Pons (tissue), 1 donor: ENCODE measurements around the gene INVS.
"Not testable (repeated sequence)": the region's sequence is repeated elsewhere in the genome, so short reads cannot be mapped to it uniquely, and the experiment has no call there.

Source experiments
- DNase-seq: peaks from one replicate; pipeline ENCODE4 v3.0.0-alpha.2; 2016; ENCODE audit warnings: low spot score

Gene INVS

DNA sequence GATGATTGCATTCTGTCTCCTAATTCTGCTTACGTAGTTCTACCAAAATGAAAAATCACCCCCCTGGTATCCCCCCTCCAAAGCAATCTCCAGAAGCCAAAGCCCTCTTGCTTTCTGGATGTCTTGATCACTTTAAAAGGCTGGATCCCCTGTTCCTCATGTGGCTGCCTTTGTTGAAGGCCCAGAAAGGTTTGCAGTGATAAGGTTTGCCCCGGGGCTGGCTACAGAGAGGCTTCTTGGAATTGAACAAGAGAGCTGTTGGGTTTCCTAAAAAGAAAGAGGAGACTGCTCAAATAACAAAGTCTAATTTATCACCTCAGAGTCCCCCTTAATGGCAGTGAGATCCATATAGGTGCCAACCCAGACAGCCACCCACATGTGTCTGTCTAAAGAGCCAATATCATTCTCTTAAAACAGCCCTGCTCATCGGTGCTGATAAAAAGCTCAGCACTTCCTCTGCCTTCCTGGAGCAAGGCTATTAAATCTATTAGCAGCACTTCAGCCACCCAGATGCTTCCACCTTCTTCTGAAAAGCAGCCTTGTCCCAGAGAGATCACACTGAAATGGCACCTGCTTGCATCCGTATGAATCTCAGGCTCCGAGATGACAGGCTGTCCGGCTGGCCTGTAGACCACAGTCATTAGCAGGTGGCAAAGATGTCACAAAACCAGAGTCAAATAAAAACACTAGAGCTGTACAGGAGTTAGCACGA lies 182.8 kb downstream of the INVS start:
- no peak for DNase-seq

DNA sequence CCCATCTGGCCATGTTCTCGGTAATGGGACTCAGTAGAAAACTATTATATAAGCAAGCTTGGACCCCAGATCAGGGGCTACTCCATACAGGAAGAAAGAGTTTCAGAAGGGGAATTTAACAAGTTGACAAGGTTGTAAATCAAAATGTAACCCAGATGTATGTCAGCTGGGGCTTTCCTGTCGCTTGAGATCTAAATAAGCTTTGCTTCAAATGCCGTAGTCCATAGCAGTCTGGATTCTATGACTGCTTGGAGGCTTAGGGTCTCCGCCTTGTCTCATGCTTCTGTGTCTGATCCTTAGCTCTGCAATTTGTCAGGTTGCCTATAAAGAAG lies 183.3 kb downstream of the INVS start:
- no peak for DNase-seq

DNA sequence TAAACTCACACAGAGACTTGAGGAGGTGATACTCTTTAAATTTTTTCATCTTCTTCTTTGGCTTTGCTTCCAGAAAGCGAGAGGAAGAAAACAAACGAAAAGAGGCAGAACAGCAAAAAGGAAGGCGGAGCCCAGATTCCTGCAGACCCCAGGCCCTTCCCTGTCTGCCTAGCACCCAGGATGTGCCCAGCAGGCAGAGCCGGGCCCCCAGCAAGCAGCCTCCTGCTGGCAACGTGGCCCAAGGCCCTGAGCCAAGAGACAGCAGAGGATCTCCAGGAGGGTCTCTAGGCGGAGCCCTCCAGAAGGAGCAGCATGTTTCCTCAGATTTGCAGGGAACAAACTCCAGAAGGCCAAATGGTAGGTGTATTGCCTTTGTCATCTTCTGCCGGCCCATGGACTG lies 185.2 kb downstream of the INVS start:
- no peak for DNase-seq

DNA sequence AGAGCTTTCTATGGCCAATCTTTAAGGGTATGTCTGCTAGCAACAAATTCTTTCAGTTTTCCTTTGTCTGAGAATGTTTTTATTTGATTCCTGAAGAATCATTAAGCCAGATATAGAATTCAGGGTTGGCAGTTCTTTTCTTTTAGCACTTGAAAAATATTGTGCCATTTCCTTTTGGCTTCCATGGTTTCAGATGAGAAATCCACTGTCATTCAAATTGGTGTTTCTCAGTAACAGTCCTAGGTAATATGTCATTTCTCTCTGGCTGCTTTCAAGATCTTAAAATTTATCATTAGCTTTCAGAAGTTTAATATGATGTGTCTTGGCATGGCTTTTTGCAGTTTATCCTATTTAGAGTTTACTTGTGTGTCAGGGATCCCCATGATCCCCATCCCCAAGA lies 186.0 kb downstream of the INVS start:
- no peak for DNase-seq

DNA sequence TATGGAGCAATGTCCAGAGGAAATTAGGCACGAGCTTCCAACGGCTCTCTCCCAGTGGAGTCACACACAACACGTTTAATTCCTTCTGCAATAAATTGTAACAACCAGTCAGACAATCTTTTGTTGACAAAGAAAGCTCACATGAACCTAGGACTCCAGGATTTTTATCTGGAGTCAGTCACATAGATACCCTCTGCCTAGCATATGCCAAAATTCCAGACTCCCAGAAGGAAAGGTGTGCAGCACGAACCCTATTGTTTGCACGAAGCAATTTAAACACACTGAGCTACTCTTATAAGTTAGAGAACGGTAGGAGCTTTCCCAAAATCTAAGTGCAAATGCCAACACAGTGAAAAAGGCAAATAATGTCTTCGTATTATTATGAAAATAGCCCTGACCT lies 186.6 kb downstream of the INVS start:
- DNase-seq = no peak

DNA sequence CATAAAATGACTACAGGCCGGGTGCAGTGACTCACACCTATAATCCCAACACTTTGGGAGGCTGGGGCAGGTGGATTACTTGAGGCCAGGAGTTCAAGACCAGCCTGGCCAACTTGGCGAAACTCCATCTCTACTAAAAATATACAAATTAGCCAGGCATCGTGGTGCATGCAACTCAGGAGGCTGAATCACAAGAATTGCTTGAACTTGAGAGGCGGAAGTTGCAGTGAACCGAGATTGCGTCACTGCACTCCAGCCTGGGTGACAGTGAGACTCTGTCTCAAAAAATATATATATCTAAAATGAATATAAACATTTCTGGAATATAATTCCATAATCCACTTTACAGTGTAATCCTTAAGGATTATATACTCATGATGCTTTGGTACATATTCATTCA lies 187.2 kb downstream of the INVS start:
- DNase-seq = no peak

DNA sequence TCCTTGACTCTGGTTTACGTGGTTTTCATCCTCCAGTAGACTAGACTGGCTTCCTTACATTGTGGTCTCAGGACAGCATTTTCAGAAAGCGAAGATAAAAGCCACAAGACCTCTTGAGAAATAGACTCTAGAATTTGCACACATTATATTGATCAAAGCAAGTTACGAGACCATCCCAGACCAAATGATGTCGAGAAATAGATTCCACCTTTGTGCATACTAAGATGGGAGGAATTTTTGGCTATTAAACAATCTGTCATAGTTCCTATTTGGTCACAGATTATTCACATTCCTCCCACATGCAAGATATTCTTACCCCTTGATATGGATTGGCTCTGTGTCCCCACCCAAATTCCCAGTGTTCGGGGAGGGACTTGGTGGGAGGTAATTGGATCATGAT lies 188.1 kb downstream of the INVS start:
- no peak for DNase-seq

DNA sequence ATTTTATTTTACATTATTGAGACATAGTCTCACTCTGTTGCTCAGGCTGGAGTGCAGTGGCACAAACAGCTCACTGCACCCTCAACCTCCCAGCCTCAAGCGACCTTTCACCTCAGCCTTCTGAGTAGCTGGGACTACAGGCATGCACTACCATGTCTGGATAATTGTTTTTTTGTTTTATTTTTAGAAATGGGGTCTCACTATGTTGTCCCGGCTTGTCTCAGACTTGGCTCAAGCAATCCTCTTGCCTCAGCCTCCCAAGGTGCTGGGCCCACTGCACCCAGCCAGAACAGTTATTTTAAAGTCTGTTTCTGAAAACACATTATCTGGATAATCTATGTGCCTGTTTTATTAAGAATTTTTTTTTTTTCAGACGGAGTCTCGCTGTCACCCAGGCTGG lies 191.7 kb downstream of the INVS start:
- DNase-seq = no peak

DNA sequence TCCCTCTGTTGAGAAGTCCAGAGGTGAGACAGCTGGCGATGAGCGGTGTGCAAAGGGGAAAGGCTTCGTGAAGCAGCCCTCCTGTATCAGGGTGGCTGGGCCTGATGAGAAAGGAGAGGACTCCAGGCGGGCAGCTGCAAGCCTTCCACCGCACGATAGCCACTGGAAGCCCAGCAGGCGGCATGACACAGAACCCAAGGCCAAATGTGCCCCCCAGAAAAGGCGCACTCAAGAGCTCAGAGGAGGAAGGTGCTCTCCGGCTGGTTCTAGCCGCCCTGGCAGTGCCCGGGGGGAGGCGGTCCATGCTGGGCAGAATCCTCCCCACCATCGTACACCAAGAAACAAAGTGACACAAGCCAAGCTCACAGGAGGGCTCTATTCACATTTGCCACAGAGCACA lies 193.4 kb downstream of the INVS start:
- no peak for DNase-seq

DNA sequence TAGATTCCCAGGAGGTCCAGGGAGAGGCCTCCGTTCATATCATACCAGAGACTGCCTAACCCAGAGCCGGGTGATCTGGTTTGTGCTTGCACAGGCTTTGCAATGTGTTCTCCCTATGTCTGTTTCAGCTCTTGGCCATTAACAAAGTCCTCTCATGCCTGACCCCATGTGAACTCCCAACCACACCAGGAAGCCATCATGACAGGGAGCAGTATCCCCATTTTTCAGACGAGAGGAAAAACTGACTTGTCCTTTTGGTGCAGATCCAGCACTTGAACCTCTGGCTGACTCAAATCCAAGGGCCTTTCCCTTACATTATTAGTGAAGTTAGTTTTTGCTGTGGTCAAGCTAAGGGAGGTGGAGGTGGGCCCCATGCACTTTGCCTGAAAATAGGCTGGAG lies 195.3 kb downstream of the INVS start:
- no peak for DNase-seq

DNA sequence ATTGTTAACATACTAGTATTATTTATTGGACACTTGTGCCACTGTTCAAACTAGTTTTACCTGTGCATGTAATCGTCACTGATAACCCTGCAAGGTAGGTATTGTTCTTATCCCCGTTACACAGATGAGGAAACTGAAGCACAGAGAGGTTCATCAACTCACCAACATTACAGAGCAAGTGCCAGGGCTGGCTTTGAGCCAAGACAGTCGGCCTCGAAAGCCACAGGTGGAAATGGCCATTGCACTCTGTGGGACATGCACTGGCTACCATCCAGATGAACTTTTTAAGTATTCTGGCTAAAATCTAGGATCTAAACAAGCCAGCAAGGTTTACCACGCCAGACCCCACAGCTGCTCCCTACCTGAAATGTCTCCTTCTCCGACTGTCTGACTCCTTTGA lies 195.8 kb downstream of the INVS start:
- DNase-seq = no peak

DNA sequence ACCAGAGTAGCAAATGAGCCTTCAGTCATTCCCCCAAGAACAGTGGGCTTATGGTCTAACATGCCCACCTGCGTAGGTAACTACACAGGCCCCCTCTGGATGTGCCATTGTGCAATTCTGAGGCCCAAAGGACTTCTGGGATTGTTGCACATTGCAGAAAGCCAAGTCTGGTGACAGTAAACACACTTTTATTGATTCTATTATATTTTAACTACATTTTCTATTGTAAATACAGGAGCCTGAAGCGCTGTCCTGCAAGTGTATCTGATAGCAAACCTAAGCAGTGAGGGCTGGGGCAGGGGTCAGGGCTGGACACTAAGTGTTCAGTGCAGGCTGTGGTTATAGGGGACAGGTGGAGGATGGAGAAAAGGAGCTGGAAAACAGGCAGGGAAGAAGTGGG lies 196.2 kb downstream of the INVS start:
- DNase-seq = no peak

DNA sequence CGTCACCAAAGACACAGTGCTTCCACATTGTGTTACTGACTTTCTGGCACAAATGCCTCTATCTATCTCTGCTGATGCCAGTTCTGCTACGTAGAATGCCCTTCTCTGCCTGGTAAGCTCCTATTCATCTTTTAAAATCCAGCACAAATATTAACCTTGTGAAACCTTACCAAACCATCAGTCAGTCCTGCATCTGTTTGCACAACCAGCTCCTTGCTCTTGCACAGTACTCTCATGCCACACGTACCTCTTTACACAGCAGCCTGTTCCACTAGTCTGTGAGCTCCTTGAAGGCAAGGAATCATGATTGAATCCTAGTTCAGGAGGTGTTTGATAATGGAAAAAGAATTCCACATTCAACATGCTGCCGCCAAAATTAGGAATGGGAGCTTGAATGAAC lies 197.4 kb downstream of the INVS start:
- no peak for DNase-seq

DNA sequence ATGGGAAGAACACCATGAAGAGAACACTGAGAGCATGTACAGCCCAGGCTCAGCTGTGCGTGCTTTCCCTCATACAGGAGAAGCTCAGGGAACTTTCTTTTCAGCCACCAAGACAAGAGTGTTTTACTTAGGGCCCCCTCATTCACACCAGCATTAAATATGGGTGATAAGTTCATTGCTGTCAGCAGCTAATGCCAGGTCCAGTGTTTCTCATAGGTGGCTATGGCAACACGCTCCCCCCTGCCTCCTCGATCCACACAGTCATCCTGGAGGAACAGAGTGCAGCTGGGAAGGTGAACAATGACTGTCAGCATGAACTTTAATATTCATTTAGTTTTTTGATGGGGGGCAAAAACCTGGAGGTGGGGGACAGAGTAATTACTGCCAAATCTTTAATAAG lies 199.3 kb downstream of the INVS start:
- DNase-seq = no peak

DNA sequence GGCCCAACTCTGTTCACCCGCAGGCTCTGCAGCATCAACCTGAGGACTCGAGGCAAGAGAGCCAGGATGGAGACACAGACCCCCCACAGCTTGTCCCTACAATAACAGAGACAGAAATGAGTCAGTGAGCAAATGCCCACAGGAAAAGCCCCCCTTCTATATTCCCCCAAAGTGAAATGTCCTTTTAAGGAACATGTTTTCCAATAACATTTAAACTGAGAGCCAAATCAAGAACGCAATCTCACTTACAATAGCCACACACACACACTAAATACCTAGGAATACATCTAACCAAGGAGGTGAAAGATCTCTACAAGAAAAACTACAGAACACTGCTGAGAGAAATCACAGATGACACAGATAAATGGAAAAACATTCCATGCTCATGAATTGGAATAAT lies 204.7 kb downstream of the INVS start:
- no peak for DNase-seq

DNA sequence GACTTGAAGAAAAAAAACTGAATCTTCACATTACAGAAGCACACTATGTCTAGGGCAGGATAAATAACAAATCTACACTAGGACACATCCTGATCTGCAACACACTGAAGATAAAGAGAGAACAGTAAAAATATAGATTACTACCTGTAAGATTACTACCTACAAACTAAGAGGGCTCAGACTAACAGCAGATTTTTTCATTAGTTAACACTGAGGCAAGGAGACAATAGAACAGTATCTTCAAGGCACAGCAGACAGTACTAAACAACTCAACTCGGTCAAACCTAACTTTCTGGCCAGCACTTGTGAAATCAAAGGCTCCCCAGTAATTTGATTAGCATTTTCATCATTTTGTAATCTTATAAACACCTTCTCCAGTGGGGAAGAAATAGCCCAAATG lies 207.2 kb downstream of the INVS start:
- no peak for DNase-seq

DNA sequence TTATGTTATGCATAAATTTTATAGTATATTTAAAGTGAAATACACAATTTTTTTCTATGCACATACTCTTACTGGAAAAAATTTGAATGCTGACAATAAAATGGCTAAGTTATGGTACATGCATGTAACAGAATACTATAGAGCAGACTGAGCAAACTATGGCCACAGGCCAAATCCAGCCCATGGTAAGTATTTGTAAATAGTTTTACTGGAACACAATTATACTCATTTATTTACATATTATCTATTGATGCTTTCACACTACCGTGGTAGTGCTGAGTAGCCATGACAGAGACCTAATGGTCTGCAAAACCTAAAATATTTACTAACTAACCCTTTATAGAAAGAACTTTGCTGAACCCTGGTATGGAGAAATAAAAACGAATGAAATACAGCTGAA lies 208.0 kb downstream of the INVS start:
- no peak for DNase-seq

DNA sequence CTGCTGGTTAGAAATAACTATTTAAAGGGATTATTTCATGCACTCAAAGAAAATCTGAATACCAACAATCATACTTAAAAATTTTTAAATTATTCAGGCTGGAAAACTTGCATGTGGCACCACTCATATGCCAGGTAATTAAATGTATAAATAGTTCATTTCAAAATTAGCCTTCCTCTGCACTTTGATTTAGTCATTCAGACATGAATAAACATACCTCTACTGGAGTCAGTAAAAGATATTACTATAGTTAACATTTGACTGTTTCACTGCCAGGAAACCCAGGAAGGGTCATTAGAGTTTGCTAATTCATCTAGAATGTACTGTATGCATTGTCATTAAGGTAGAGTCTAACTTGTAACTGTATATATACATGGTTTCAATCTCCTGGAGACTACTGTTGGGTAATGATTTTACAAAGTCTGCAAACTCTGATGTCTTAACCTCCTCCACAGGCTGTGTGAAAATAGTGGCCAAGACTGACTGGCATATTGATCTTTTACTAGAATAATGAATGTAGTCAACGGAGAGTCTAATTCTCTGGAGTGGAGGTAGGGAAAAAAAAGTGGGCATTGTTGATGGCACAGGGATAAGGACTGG lies 210.0 kb downstream of the INVS start:
- DNase-seq = no peak

DNA sequence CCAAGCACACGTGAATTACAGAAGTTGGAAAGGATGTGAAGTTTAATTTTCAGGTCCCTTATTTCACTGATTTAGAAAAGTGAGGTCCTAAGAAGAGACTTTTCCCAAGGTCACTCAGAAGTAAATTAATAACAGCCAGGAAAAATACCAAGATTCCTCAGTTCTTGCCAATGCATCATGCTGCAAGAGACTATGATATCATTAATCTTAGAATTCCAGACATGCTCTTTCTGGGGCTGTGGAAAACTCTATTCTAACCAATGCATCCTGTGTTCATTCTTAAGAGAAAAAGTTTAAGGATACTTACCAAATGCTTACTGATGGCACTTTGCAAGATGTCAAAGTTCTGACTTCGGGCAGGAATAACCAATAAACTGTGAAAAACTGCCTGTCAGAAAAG lies 210.9 kb downstream of the INVS start:
- no peak for DNase-seq

DNA sequence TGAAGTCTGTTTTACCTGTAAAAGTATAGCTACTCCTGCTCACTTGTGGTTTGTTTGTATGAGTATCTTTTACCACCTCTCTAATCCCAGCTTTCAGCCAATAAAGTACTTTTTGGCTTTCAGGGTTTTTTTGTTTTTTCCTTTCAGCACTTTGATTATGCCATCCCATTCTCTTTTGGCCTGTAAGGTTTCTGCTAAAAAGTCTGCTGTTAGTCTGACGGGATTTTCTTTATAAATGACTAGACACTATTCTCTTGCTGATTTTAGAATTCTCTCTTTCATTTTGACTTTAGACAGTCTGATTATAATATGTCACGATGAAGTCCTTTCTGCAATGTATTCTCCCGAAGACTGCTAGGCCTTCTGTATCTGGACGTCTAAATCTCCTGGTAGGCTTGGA lies 216.5 kb downstream of the INVS start:
- DNase-seq = no peak

DNA sequence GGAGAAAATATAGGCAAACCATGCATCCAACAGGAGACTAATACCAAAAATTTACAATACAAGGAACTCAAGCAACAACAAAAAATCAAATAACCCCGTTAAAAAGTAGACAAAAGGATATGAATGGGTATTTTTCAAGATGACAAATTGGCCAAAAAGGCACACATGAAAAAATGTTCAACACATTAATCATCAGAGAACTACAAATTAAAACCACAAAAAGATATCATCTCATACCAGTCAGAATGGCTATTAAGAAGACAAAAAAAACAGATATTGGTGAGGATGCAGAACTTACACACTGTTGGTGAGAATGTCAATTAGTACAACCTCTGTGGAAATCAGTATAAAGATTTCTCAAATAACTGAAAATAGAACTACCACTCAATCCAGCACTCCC lies 218.7 kb downstream of the INVS start:
- no peak for DNase-seq

DNA sequence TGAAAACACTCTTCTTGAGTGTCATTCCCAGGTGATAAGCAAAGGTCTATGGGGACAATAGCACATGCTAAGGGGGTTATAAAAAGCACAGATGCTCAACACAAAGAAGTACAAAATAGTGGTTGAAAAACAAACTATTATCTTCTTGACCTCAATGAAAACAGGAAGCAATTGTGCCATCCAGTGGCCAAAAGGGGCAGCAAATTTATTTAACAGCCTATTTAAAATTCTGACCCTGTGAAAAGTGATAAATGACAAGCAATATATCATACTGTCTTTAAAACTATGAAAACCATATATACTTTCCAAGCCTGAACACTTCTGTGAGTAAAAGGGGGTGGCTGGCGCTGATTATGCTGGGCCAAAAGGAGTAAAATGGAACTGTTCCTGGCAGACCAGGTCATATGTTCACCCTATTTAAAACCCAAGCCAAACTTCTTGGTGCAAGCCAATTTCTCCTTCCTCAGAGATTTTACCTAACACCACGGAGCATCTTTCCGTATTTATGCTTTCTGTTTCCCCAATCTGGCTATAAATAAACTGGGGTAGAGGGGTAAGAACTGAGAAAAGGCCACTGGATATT lies 224.0 kb downstream of the INVS start:
- DNase-seq = peak; percentile 66

DNA sequence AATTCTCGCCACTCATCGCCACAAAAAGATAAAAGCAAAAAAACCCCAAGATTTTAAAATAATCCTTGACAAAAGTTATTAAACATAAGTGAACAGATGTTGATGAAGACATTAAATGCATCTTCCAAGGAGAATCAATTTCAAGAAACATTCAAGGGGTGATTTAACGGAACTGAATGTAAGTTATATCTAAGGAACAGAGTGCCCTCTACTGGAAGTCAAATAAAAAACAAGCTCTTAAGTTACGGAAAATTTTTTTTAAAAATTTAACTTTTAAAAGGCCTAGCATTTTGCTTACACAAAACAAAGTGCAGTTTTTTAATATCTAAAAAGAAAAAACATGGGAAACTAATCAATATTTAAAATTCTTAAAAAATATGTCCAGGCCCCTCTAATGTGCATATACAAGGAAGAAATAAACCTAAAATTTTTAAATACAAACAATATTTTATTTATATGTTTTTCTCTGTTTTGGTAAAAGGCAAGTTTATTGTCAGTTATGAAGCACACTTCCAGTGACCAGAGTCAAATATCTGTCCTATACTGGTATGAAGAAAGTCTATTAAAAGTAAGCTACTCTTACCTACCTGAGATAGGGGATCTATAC lies 225.7 kb downstream of the INVS start:
- peak; percentile 61 for DNase-seq

DNA sequence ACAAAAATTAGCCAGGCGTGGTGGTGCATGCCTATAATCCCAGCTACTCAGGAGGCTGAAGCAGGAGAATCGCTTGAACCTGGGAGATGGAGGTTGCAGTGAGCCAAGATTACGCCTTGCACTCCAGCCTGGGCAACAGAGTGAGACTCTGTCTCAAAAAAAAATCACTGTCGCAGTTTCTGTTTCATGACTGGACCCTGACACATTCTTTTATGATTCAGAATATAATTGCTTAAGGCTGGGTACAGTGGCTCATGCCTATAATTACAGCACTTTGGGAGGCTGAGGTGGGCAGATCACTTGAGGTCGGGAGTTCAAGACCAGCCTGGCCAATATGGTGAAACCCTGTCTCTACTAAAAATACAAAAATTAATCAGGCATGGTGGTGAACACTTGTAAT lies 239.7 kb downstream of the INVS start:
- not testable (repeated sequence) for DNase-seq
